Body of pancreas (tissue), 4 donors: ENCODE measurements around the gene KIRREL3. TPM values are rescaled to one million over a fixed set of nuclear protein-coding genes. Genes with fewer than 3 reads are reported as not detected.

Experiments
- ATAC-seq: fragments of 150-250 bp; one replicate; pipeline ENCODE4 v1.9.1; 2016
- DNase-seq, 4 donors: peaks; one replicate each; pipeline ENCODE4 v3.0.0-alpha.2; 2019
- H3K27ac ChIP-seq, 4 donors: fragments of 200-600 bp; sonication (generic); 1 replicate in 3 of 4; 2 replicates in 1 of 4; pipeline versions ENCODE4 v1.5.1 to v1.6.1; 2016 to 2019; ENCODE audit warnings: mild to moderate bottlenecking in 1 of 4, mixed read lengths in 1 of 4, moderate library complexity in 1 of 4
- H3K27me3 ChIP-seq, 2 donors: fragments of 200-600 bp; sonication (generic); one replicate each; pipeline ENCODE4 v1.6.0; 2016; ENCODE audit warnings: mild to moderate bottlenecking in 1 of 2
- H3K36me3 ChIP-seq, 2 donors: fragments of 200-600 bp; sonication (generic); replicated peaks in 1 of 2; 2 replicates each; pipeline ENCODE4 v1.5.1; 2016; ENCODE audit warnings: low read depth in 2 of 2; ENCODE audit not compliant: insufficient read depth in 1 of 2
- H3K4me1 ChIP-seq: fragments of 200-600 bp; sonication (generic); one replicate; pipeline ENCODE4 v1.6.0; 2016
- H3K4me3 ChIP-seq, 2 donors: fragments of 200-600 bp; sonication (generic); 1 replicate in 1 of 2; 2 replicates in 1 of 2; pipeline ENCODE4 v1.5.1; 2016 to 2019
- H3K9me3 ChIP-seq, 3 donors: fragments of 200-600 bp; sonication (generic); 1 replicate in 2 of 3; 2 replicates in 1 of 3; pipeline ENCODE4 v1.5.1; 2016
- CTCF ChIP-seq, 7 experiments: fragments of 450-650 bp in 4 of 7; fragments of 200-600 bp in 3 of 7; sonication (generic) in 3 of 7; IDR thresholded peaks; one replicate each; pipeline ENCODE4 v1.5.1; 2016 to 2019; ENCODE audit warnings: antibody characterized with exemption in 7 of 7
- POLR2A ChIP-seq, 3 donors: fragments of 450-650 bp; IDR thresholded peaks; one replicate each; pipeline ENCODE4 v1.6.1; 2016; ENCODE audit warnings: antibody characterized with exemption in 3 of 3, mild to moderate bottlenecking in 2 of 3
- WGBS, 2 donors: methylation state at CpG; one replicate each; pipeline ENCODE4 v1.1.5; 2017; 5-methylcytosine and 5-hydroxymethylcytosine counted together
- intact Hi-C: fragments of 100-400 bp; cut with DNase I; formaldehyde crosslinking; loops from one replicate; pipeline ENCODE4 v1.15.1; 2023
- total RNA-seq, 2 donors: library from RNA; depleted of rRNA; stranded (reverse); fragments of >200 nt; gene quantifications; one replicate each; pipeline ENCODE4 v1.1.0, GENCODE V29; 2016

The KIRREL3 gene
- total RNA-seq, 2 donors from 2014 or later: 0.26 TPM; not detected in 1

- DNase-seq (no peak), ATAC-seq (no peak)
- H3K36me3 ChIP-seq: no peaks in the 10 kb centered on the region
- no peak for TF ChIP-seq POLR2A (IDR thresholded peaks at IDR 0.05)
- no peak for TF ChIP-seq CTCF (IDR thresholded peaks at IDR 0.05)
- WGBS, 2 donors: 53 to 60% methylated on average over 14 to 20 of the region's 20 CpGs
- no peak overlapping the region for H3K4me3 ChIP-seq
- peaks cover 15% of the 10 kb centered on the region for H3K4me1 ChIP-seq
- H3K9me3 ChIP-seq: no peaks in the 10 kb centered on the region
- H3K27ac ChIP-seq: no peak overlapping the region
- intact Hi-C loops: no loop called here
- no peaks in the 10 kb centered on the region for H3K27me3 ChIP-seq
Observed at GRCh38 chr11:126548581-126549550, 451.7 kb downstream of the KIRREL3 start.

- TF ChIP-seq CTCF (IDR thresholded peaks at IDR 0.05) (no peak), POLR2A (IDR thresholded peaks at IDR 0.05) (no peak)
- Histone ChIP-seq H3K4me3 (no peak overlapping the region), H3K9me3 (no peaks in the 10 kb centered on the region), H3K27ac (no peak overlapping the region), H3K4me1 (peaks cover 25% of the 10 kb centered on the region), H3K36me3 (no peaks in the 10 kb centered on the region), H3K27me3 (no peaks in the 10 kb centered on the region)
- DNase-seq: no peak
- 59% methylated on average over 7 to 9 of the region's 9 CpGs for WGBS, 2 donors
- intact Hi-C loops: no loop called here
- no peak for ATAC-seq
Observed at GRCh38 chr11:126547691-126548090, 452.9 kb downstream of the KIRREL3 start.

- no peaks in the 10 kb centered on the region for H3K36me3 ChIP-seq
- DNase-seq: no peak
- intact Hi-C loops: no loop called here
- H3K27me3 ChIP-seq: no peaks in the 10 kb centered on the region
- peaks cover 25% of the 10 kb centered on the region for H3K4me1 ChIP-seq
- ATAC-seq: no peak
- no peak overlapping the region for H3K27ac ChIP-seq
- TF ChIP-seq CTCF (IDR thresholded peaks at IDR 0.05): no peak
- no peak for TF ChIP-seq POLR2A (IDR thresholded peaks at IDR 0.05)
- H3K9me3 ChIP-seq: no peaks in the 10 kb centered on the region
- no peak overlapping the region for H3K4me3 ChIP-seq
- WGBS, 2 donors: 62 to 64% methylated on average over 9 of the region's 9 CpGs
Observed at GRCh38 chr11:126547161-126547560, 453.4 kb downstream of the KIRREL3 start.

- intact Hi-C loops: no loop called here
- ATAC-seq: no peak
- Histone ChIP-seq H3K4me1 (peaks cover 25% of the 10 kb centered on the region), H3K27ac (no peak overlapping the region), H3K36me3 (no peaks in the 10 kb centered on the region), H3K4me3 (no peak overlapping the region), H3K27me3 (no peaks in the 10 kb centered on the region), H3K9me3 (no peaks in the 10 kb centered on the region)
- no peak for TF ChIP-seq POLR2A (IDR thresholded peaks at IDR 0.05)
- TF ChIP-seq CTCF (IDR thresholded peaks at IDR 0.05): no peak
- WGBS, 2 donors: 61 to 72% methylated on average over 5 of the region's 5 CpGs
- DNase-seq: no peak
Observed at GRCh38 chr11:126546694-126547093, 453.9 kb downstream of the KIRREL3 start.
